Coronary artery (tissue), 2 donors: ENCODE measurements around the gene GRAMD2B.
A peak's percentile ranks its signal among the peaks of the same experiment; 100 is the strongest.

Experiments
- DNase-seq: peaks from one replicate; pipeline ENCODE4 v3.0.0-alpha.2; 2017; ENCODE audit warnings: low spot score
- H3K27ac ChIP-seq, 2 donors: fragments of 200-600 bp; sonication (generic); one replicate each; pipeline ENCODE4 v1.5.1; 2016 to 2019
- H3K4me3 ChIP-seq: fragments of 200-600 bp; sonication (generic); 2 replicates; pipeline ENCODE4 v1.5.1; 2016; ENCODE audit warnings: mild to moderate bottlenecking, moderate library complexity
- TF ChIP-seq, protein P1 (sequence below): fragments of 200-600 bp; sonication (generic); IDR thresholded peaks from one replicate; pipeline ENCODE4 v1.5.1; 2019; ENCODE audit warnings: antibody characterized with exemption

The GRAMD2B gene

DNA sequence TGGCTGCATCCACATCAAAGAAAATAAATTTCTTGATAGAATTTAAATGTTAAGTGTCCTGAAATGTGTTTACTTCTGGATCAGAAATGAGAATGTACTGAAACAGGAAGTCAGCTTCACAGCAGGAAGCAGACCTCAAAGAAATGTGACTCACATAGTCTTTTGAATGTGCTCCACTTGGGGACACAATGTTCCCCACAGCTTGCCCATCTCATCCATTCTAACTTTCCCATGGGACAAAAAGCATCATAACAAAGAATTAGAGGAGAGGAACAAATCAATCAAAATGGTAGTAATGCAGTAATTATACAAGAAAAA, 85.7 kb downstream of the GRAMD2B start:
- Histone ChIP-seq H3K4me3 (peak overlapping the region; percentile 33), H3K27ac (peak overlapping the region in 1 of 2 donors; percentile 81)
- TF ChIP-seq, protein P1, sequence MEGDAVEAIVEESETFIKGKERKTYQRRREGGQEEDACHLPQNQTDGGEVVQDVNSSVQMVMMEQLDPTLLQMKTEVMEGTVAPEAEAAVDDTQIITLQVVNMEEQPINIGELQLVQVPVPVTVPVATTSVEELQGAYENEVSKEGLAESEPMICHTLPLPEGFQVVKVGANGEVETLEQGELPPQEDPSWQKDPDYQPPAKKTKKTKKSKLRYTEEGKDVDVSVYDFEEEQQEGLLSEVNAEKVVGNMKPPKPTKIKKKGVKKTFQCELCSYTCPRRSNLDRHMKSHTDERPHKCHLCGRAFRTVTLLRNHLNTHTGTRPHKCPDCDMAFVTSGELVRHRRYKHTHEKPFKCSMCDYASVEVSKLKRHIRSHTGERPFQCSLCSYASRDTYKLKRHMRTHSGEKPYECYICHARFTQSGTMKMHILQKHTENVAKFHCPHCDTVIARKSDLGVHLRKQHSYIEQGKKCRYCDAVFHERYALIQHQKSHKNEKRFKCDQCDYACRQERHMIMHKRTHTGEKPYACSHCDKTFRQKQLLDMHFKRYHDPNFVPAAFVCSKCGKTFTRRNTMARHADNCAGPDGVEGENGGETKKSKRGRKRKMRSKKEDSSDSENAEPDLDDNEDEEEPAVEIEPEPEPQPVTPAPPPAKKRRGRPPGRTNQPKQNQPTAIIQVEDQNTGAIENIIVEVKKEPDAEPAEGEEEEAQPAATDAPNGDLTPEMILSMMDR, result no peak
- no peak for DNase-seq

DNA sequence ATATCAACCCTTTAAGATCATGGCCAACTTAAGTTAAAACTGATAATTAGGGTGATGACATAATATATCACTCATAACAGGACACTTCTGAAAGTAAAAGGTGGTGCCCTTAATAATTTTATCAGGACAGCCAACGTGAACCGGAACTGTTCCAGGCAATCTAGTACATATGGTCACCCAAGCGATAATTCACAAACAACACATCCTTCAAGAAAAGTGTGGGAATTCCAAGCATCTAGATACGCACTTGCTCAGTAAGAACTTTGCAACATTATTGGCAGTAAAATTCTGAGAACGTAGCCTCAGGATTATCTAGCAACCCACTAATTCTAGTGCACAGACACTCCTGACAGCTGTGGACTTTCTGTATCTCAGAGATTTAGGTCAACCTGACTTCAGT, 86.1 kb downstream of the GRAMD2B start:
- peak overlapping the region in 1 of 2 donors; percentile 76 for H3K27ac ChIP-seq
- DNase-seq, result no peak
- H3K4me3 ChIP-seq, result no peak overlapping the region
- TF ChIP-seq, protein P1, result no peak

DNA sequence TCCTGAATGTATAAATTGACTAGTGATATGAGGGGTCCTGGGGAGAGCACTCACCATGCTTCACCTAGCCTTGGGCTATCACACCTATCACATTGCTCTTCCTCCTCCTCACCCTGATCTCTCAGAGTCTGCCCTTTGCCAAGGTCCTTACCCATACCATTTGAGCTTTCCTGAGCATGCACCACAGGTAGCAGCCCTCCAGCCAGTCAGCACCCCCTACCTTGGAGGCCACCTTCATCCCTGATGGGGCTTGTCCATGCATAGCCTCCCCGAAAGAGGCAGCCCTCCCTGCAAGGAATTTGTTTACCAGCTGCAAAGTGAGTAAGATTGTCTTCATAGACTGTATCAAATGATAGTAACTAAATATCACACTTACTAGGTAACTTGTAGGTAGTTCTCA, 88.8 kb downstream of the GRAMD2B start:
- TF ChIP-seq, protein P1, result no peak
- no peak for DNase-seq
- Histone ChIP-seq H3K27ac (no peak overlapping the region), H3K4me3 (no peak overlapping the region)

DNA sequence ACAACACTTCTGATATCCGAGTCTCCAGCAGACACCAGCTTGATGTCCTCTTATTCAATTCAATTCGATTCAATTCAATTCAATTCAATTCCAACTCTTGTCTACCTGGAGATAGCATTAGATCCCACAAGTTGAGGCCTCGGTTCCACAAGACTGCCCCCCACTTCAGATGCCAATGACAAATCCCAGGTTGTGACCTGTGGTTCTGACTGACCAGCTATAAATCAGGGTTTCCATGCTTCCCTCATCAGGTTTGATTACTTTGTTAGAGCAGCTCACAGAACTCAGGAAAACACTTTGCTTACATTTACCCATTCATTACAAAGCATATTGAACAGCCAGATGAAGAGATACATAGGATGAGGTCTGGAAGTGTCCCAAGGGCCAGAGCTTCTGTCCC, 89.2 kb downstream of the GRAMD2B start:
- no peak for DNase-seq
- Histone ChIP-seq H3K27ac (no peak overlapping the region), H3K4me3 (no peak overlapping the region)
- TF ChIP-seq, protein P1, result no peak

DNA sequence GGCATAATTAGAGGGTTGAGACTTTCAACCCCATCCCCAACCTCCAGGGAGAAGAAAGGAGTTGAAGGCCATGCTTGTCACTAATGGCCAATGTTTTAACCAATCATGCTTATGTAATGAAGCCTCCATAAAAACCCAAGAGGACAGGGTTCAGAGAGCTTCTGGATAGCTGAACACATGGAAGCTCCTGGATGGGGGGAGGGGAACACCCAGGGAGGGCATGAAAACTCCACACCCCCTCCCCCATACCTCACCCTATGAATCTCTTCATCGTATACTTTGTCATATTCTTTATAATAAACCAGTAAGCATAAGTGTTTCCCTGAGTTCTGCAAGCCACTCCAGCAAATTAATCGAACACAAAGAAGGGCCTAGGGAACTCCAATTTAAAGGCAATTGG, 90.1 kb downstream of the GRAMD2B start:
- H3K4me3 ChIP-seq, result no peak overlapping the region
- peak overlapping the region in 1 of 2 donors; percentile 43 for H3K27ac ChIP-seq
- TF ChIP-seq, protein P1, result no peak

DNA sequence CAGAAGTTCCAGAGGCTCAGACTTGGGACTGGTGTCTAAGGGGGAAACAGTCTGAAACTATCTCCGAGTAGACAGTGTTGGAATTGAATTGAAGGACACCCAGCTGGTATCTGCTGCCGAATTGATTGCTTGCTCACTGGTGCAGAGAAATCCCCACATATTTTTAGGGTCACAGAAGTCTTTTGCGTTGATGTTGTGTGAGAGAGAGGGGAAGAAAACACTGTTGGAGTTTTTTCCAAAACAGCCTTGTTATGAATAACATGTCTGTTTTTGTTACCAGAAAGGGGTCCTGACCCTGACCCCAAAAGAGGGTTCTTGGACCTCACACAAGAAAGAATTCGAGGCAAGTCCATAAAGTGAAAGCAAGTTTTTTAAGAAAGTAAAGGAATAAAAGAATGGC, 90.5 kb downstream of the GRAMD2B start:
- Histone ChIP-seq H3K4me3 (no peak overlapping the region), H3K27ac (peak overlapping the region in 1 of 2 donors; percentile 43)
- no peak for DNase-seq
- TF ChIP-seq, protein P1, result no peak

More for the DNA sequence above, 90.1 kb downstream of the GRAMD2B start:
- no peak for DNase-seq

DNA sequence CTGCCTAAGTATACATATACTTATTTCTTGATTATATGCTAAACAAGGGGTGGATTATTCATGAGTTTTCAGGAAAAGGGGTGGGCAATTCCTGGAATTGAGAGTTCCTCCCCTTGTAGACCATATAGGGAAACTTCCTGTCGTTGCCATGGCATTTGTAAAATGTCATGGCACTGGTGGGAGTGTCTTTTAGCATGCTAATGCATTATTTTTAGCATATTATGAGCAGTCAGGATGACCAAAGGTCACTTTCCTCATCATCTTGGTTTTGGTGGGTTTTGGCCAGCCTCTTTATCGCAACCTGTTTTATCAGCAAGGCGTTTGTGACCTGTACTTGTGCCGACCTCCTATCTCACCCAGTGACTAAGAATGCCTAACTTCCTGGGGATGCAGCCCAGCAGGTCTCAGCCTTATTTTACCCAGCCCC, 90.9 kb downstream of the GRAMD2B start:
- Histone ChIP-seq H3K27ac (no peak overlapping the region), H3K4me3 (no peak overlapping the region)
- DNase-seq, result no peak
- TF ChIP-seq, protein P1, result no peak
